ENCODE data around the gene SHROOM4. TPM values are rescaled to one million over a fixed set of nuclear protein-coding genes. Genes with fewer than 3 reads are reported as not detected.

The SHROOM4 gene
- polyA plus RNA-seq, 2 donors: 0.87 to 1.6 TPM

DNA sequence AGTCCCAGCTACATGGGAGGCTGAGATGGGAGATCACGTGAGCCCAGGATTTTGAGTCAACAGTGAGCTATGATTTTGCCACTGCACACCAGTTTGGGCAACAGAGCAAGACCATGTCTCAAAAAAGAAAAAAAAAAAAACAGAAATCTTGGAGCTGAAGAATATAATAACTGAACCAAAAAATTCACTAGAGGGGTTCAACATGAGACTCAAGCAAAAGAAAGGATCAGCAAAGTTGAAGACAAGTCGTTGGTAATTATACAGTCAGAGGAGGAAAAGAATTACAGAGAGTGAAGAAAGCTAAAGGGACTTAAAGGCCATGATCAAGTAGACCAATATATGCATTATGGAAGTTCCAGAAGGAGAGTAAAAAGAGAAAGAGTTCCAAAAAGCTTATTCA is 26.9 kb downstream of the SHROOM4 start:
- Histone ChIP-seq H3K27me3 (ENCODE audit: control insufficient read depth in 1 of 2, insufficient read depth in 2 of 2, low read length in 2 of 2) (no peaks in the 10 kb centered on the region), H3K9me3 (ENCODE audit: control insufficient read depth in 2 of 2, insufficient read depth in 1 of 2, low read depth in 1 of 2, low read length in 1 of 2) (no peaks in the 10 kb centered on the region), H3K4me1 (ENCODE audit: control insufficient read depth in 2 of 2, insufficient read depth in 2 of 2, low read length in 1 of 2) (no peaks in the 10 kb centered on the region), H3K27ac (ENCODE audit: low read depth in 2 of 2, low read length in 1 of 2) (no peak overlapping the region), H3K4me3 (ENCODE audit: low read depth in 1 of 2, low read length in 2 of 2) (no peak overlapping the region), H3K36me3 (ENCODE audit: control insufficient read depth in 2 of 2, insufficient read depth in 2 of 2, low read length in 1 of 2) (no peaks in the 10 kb centered on the region)
- 69 to 92% methylated on average over 2 of the region's 2 CpGs for whole genome bisulfite sequencing, 2 donors

GRCh38 chrX:50780144-50780543 is 33.9 kb downstream of the SHROOM4 start:
- Histone ChIP-seq H3K4me3 (ENCODE audit: low read depth in 1 of 2, low read length in 2 of 2) (no peak overlapping the region), H3K27me3 (ENCODE audit: control insufficient read depth in 1 of 2, insufficient read depth in 2 of 2, low read length in 2 of 2) (no peaks in the 10 kb centered on the region), H3K4me1 (ENCODE audit: control insufficient read depth in 2 of 2, insufficient read depth in 2 of 2, low read length in 1 of 2) (no peaks in the 10 kb centered on the region), H3K9me3 (ENCODE audit: control insufficient read depth in 2 of 2, insufficient read depth in 1 of 2, low read depth in 1 of 2, low read length in 1 of 2) (no peaks in the 10 kb centered on the region), H3K27ac (ENCODE audit: low read depth in 2 of 2, low read length in 1 of 2) (no peak overlapping the region), H3K36me3 (ENCODE audit: control insufficient read depth in 2 of 2, insufficient read depth in 2 of 2, low read length in 1 of 2) (no peaks in the 10 kb centered on the region)
- WGBS, 2 donors: 22 to 29% methylated on average over 1 of the region's 1 CpG

GRCh38 chrX:50779694-50780093 is 34.3 kb downstream of the SHROOM4 start:
- H3K4me3 ChIP-seq (ENCODE audit: low read depth in 1 of 2, low read length in 2 of 2): no peak overlapping the region
- no peaks in the 10 kb centered on the region for H3K36me3 ChIP-seq (ENCODE audit: control insufficient read depth in 2 of 2, insufficient read depth in 2 of 2, low read length in 1 of 2)
- no peaks in the 10 kb centered on the region for H3K27me3 ChIP-seq (ENCODE audit: control insufficient read depth in 1 of 2, insufficient read depth in 2 of 2, low read length in 2 of 2)
- H3K9me3 ChIP-seq (ENCODE audit: control insufficient read depth in 2 of 2, insufficient read depth in 1 of 2, low read depth in 1 of 2, low read length in 1 of 2): no peaks in the 10 kb centered on the region
- no peak overlapping the region for H3K27ac ChIP-seq (ENCODE audit: low read depth in 2 of 2, low read length in 1 of 2)
- 48 to 58% methylated on average over 2 of the region's 2 CpGs for WGBS, 2 donors
- no peaks in the 10 kb centered on the region for H3K4me1 ChIP-seq (ENCODE audit: control insufficient read depth in 2 of 2, insufficient read depth in 2 of 2, low read length in 1 of 2)

- Histone ChIP-seq H3K27ac (ENCODE audit: low read depth in 2 of 2, low read length in 1 of 2) (no peak overlapping the region), H3K4me3 (ENCODE audit: low read depth in 1 of 2, low read length in 2 of 2) (no peak overlapping the region), H3K36me3 (ENCODE audit: control insufficient read depth in 2 of 2, insufficient read depth in 2 of 2, low read length in 1 of 2) (no peaks in the 10 kb centered on the region), H3K27me3 (ENCODE audit: control insufficient read depth in 1 of 2, insufficient read depth in 2 of 2, low read length in 2 of 2) (no peaks in the 10 kb centered on the region), H3K4me1 (ENCODE audit: control insufficient read depth in 2 of 2, insufficient read depth in 2 of 2, low read length in 1 of 2) (no peaks in the 10 kb centered on the region), H3K9me3 (ENCODE audit: control insufficient read depth in 2 of 2, insufficient read depth in 1 of 2, low read depth in 1 of 2, low read length in 1 of 2) (no peaks in the 10 kb centered on the region)
- 51 to 82% methylated on average over 2 of the region's 2 CpGs for WGBS, 2 donors
Observed at GRCh38 chrX:50778272-50778671, 35.7 kb downstream of the SHROOM4 start.

DNA sequence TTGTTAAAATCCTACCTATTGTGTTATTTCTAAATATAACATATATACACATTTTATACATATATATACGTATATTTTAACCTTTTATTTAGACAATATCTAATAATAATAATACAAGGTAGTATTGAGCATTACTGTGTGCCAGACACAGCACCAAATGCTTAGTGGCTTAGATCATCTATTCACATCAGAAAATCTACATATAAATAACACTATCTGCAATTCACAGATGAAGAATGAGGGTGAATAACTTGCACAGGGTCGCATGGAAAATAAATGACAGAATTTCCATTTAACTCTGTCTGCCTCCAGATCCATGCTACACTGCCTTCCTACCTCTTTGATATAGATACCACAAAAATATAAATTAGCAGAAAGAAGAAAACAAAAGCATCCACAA is 37.7 kb downstream of the SHROOM4 start:
- Histone ChIP-seq H3K4me3 (ENCODE audit: low read depth in 1 of 2, low read length in 2 of 2) (no peak overlapping the region), H3K4me1 (ENCODE audit: control insufficient read depth in 2 of 2, insufficient read depth in 2 of 2, low read length in 1 of 2) (no peaks in the 10 kb centered on the region), H3K9me3 (ENCODE audit: control insufficient read depth in 2 of 2, insufficient read depth in 1 of 2, low read depth in 1 of 2, low read length in 1 of 2) (no peaks in the 10 kb centered on the region), H3K27me3 (ENCODE audit: control insufficient read depth in 1 of 2, insufficient read depth in 2 of 2, low read length in 2 of 2) (no peaks in the 10 kb centered on the region), H3K27ac (ENCODE audit: low read depth in 2 of 2, low read length in 1 of 2) (no peak overlapping the region), H3K36me3 (ENCODE audit: control insufficient read depth in 2 of 2, insufficient read depth in 2 of 2, low read length in 1 of 2) (no peaks in the 10 kb centered on the region)
- WGBS, 2 donors: 63 to 83% methylated on average over 2 of the region's 2 CpGs

- 62 to 69% methylated on average over 2 of the region's 2 CpGs for WGBS, 2 donors
- no peak overlapping the region for H3K27ac ChIP-seq (ENCODE audit: low read depth in 2 of 2, low read length in 1 of 2)
- no peak overlapping the region for H3K4me3 ChIP-seq (ENCODE audit: low read depth in 1 of 2, low read length in 2 of 2)
- no peaks in the 10 kb centered on the region for H3K36me3 ChIP-seq (ENCODE audit: control insufficient read depth in 2 of 2, insufficient read depth in 2 of 2, low read length in 1 of 2)
- H3K9me3 ChIP-seq (ENCODE audit: control insufficient read depth in 2 of 2, insufficient read depth in 1 of 2, low read depth in 1 of 2, low read length in 1 of 2): no peaks in the 10 kb centered on the region
- H3K4me1 ChIP-seq (ENCODE audit: control insufficient read depth in 2 of 2, insufficient read depth in 2 of 2, low read length in 1 of 2): no peaks in the 10 kb centered on the region
- H3K27me3 ChIP-seq (ENCODE audit: control insufficient read depth in 1 of 2, insufficient read depth in 2 of 2, low read length in 2 of 2): peaks cover 0 to 5% of the 10 kb centered on the region in 2 donors
Observed at GRCh38 chrX:50771382-50771781, 42.6 kb downstream of the SHROOM4 start.

DNA sequence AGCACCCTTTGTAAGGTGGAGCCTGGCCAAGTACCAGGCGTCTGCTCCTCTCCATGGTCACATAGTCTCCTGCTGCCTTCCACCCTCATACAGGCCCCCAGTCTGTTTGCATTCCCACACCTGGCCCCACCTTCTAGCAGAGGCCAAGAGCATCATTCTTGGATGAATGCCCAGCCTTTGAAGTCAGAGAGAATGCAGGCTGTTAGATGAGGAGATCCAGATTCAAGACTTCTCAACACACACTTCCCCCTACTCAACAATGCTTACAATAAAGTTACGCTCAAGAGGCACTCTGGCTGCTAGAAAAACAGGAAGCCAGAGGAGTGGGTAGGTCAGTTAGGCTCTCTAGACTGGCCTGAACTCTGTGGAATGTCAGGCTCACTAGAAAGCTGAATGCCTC is 43.3 kb downstream of the SHROOM4 start:
- no peak overlapping the region for H3K27ac ChIP-seq (ENCODE audit: low read depth in 2 of 2, low read length in 1 of 2)
- H3K9me3 ChIP-seq (ENCODE audit: control insufficient read depth in 2 of 2, insufficient read depth in 1 of 2, low read depth in 1 of 2, low read length in 1 of 2): no peaks in the 10 kb centered on the region
- peaks cover 0 to 5% of the 10 kb centered on the region in 2 donors for H3K27me3 ChIP-seq (ENCODE audit: control insufficient read depth in 1 of 2, insufficient read depth in 2 of 2, low read length in 2 of 2)
- H3K4me1 ChIP-seq (ENCODE audit: control insufficient read depth in 2 of 2, insufficient read depth in 2 of 2, low read length in 1 of 2): no peaks in the 10 kb centered on the region
- 25 to 38% methylated on average over 2 of the region's 2 CpGs for WGBS, 2 donors
- no peak overlapping the region for H3K4me3 ChIP-seq (ENCODE audit: low read depth in 1 of 2, low read length in 2 of 2)
- no peaks in the 10 kb centered on the region for H3K36me3 ChIP-seq (ENCODE audit: control insufficient read depth in 2 of 2, insufficient read depth in 2 of 2, low read length in 1 of 2)

- Histone ChIP-seq H3K36me3 (ENCODE audit: control insufficient read depth in 2 of 2, insufficient read depth in 2 of 2, low read length in 1 of 2) (no peaks in the 10 kb centered on the region), H3K4me1 (ENCODE audit: control insufficient read depth in 2 of 2, insufficient read depth in 2 of 2, low read length in 1 of 2) (no peaks in the 10 kb centered on the region), H3K27ac (ENCODE audit: low read depth in 2 of 2, low read length in 1 of 2) (no peak overlapping the region), H3K9me3 (ENCODE audit: control insufficient read depth in 2 of 2, insufficient read depth in 1 of 2, low read depth in 1 of 2, low read length in 1 of 2) (no peaks in the 10 kb centered on the region), H3K27me3 (ENCODE audit: control insufficient read depth in 1 of 2, insufficient read depth in 2 of 2, low read length in 2 of 2) (peaks cover 0 to 5% of the 10 kb centered on the region in 2 donors), H3K4me3 (ENCODE audit: low read depth in 1 of 2, low read length in 2 of 2) (no peak overlapping the region)
- 65 to 73% methylated on average over 5 of the region's 5 CpGs for WGBS, 2 donors
Observed at GRCh38 chrX:50769389-50770063, 44.5 kb downstream of the SHROOM4 start.

DNA sequence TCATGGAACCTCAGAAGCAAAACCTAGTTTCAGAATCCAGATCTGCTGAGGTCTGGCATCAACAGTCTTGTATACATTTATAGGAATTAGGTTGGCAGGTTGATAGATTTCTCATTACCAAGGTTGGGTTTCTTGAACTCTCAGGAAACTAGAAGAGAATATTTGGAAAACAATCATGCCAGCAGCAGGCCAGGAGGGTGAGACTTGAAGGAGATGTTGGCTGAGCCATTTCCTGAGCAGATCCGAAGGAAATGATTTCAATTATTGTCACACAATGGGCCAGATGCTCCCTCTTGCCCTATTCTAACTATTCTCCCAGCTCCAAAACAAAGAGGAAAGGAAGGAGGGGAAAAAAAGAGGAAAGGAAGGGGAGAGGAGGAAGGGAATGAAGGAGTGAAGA is 45.2 kb downstream of the SHROOM4 start:
- Histone ChIP-seq H3K27me3 (ENCODE audit: control insufficient read depth in 1 of 2, insufficient read depth in 2 of 2, low read length in 2 of 2) (peaks cover 0 to 5% of the 10 kb centered on the region in 2 donors), H3K4me1 (ENCODE audit: control insufficient read depth in 2 of 2, insufficient read depth in 2 of 2, low read length in 1 of 2) (no peaks in the 10 kb centered on the region), H3K27ac (ENCODE audit: low read depth in 2 of 2, low read length in 1 of 2) (no peak overlapping the region), H3K36me3 (ENCODE audit: control insufficient read depth in 2 of 2, insufficient read depth in 2 of 2, low read length in 1 of 2) (no peaks in the 10 kb centered on the region), H3K9me3 (ENCODE audit: control insufficient read depth in 2 of 2, insufficient read depth in 1 of 2, low read depth in 1 of 2, low read length in 1 of 2) (no peaks in the 10 kb centered on the region), H3K4me3 (ENCODE audit: low read depth in 1 of 2, low read length in 2 of 2) (no peak overlapping the region)
- 50% methylated on average over 1 of the region's 1 CpG for WGBS, 2 donors

GRCh38 chrX:50765986-50766385 is 48.0 kb downstream of the SHROOM4 start:
- H3K27ac ChIP-seq (ENCODE audit: low read depth in 2 of 2, low read length in 1 of 2): no peak overlapping the region
- peaks cover 0 to 5% of the 10 kb centered on the region in 2 donors for H3K27me3 ChIP-seq (ENCODE audit: control insufficient read depth in 1 of 2, insufficient read depth in 2 of 2, low read length in 2 of 2)
- H3K4me1 ChIP-seq (ENCODE audit: control insufficient read depth in 2 of 2, insufficient read depth in 2 of 2, low read length in 1 of 2): no peaks in the 10 kb centered on the region
- H3K36me3 ChIP-seq (ENCODE audit: control insufficient read depth in 2 of 2, insufficient read depth in 2 of 2, low read length in 1 of 2): no peaks in the 10 kb centered on the region
- no peaks in the 10 kb centered on the region for H3K9me3 ChIP-seq (ENCODE audit: control insufficient read depth in 2 of 2, insufficient read depth in 1 of 2, low read depth in 1 of 2, low read length in 1 of 2)
- WGBS, 2 donors: 72 to 92% methylated on average over 3 of the region's 3 CpGs
- H3K4me3 ChIP-seq (ENCODE audit: low read depth in 1 of 2, low read length in 2 of 2): no peak overlapping the region
